ENCODE data around the gene MED28. TPM values are rescaled to one million over a fixed set of nuclear protein-coding genes. Genes with fewer than 3 reads are reported as not detected.
"Not testable (repeated sequence)": the region's sequence is repeated elsewhere in the genome, so short reads cannot be mapped to it uniquely, and the experiment has no call there.

Gene MED28
- total and polyA plus RNA-seq, 12 donors: 4.9 to 49.4 (median 12.1) TPM

DNA sequence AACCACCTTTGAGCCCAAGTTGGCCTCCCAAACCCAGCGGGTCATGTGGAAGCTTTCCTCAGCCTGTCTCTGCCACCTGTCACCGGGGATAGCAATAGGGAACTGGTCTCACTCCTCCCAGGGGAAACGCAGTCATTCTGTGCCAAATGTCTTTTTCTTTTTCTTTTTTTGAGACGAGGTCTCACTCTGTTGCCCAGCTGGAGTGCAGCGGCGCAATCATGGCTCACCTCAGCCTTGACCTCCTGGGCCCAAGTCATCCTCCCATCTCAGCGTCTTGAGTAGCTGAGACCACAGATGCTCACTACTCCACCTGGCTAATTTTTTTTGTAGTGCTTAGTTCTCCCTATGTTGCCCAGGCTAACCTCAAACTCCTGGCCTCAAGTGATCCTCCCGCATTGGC, 40.3 kb downstream of the MED28 start:
- WGBS, 4 donors: 75 to 79% (median 76%) methylated on average over 8 of the region's 8 CpGs
- intact Hi-C loops (cut with DNase I): no loop called here

DNA sequence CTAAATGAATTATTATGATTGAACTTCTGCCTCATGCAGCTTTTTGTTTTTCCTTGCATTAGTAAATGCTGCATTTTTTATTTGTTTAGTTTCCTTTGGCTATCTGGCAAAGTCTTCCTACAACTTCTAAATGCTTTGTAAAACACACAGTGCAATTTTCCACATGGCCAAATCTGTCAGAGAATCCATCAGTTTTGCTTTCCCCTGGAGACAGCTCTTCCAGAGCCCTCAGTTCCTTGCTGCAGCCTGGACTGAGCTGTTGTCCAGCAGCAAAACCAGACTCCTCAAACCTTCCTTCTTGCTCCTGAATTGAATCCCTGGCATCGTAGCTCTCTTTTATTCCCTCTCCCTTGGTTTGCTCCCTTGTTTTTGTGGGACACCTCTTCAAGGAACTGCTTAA, 42.6 kb downstream of the MED28 start:
- intact Hi-C loops (cut with DNase I): no loop called here
- Histone ChIP-seq H3K4me3 (no peak overlapping the region), H3K4me1 (replicated peaks in 1 of 2) (no peaks in the 10 kb centered on the region), H3K27me3 (no peaks in the 10 kb centered on the region), H3K36me3 (replicated peaks in 1 of 2) (no peaks in the 10 kb centered on the region), H3K9me3 (replicated peaks in 1 of 3) (no peaks in the 10 kb centered on the region), H3K27ac (no peak overlapping the region)
- 59 to 83% (median 81%) methylated on average over 1 of the region's 1 CpG for WGBS, 4 donors
- no peak for TF ChIP-seq CTCF (IDR thresholded peaks at IDR 0.05)
- TF ChIP-seq POLR2A (IDR thresholded peaks at IDR 0.05): no peak
- no peak for DNase-seq

More for the DNA sequence above, 40.3 kb downstream of the MED28 start:
- H3K4me1 ChIP-seq (replicated peaks in 1 of 2): no peaks in the 10 kb centered on the region
- DNase-seq: no peak
- TF ChIP-seq CTCF (IDR thresholded peaks at IDR 0.05) (no peak), POLR2A (IDR thresholded peaks at IDR 0.05) (no peak)
- H3K27ac ChIP-seq: no peak overlapping the region
- H3K36me3 ChIP-seq (replicated peaks in 1 of 2): no peaks in the 10 kb centered on the region
- no peaks in the 10 kb centered on the region for H3K27me3 ChIP-seq
- H3K4me3 ChIP-seq: no peak overlapping the region
- H3K9me3 ChIP-seq (replicated peaks in 1 of 3): no peaks in the 10 kb centered on the region

DNA sequence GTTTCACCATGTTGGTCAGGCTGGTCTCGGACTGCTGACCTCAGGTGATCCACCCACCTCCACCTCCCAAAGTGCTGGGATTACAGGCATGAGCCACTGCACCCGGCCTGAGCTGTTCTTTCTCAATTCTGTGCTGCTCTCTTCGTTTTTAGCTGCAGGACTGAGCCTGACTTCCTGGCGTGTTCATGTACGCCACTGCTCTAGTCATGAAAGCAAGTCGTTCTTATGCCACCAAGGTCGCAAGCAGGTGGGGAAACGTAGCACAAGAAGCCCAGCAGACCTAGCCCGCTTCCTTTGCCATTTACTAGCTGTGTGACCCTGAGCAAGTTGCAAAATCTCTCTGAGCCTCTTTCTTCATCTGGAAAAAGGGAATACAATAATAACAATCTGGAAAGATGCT, 43.4 kb downstream of the MED28 start:
- intact Hi-C loops (cut with DNase I): no loop called here
- no peaks in the 10 kb centered on the region for H3K27me3 ChIP-seq
- no peaks in the 10 kb centered on the region for H3K36me3 ChIP-seq (replicated peaks in 1 of 2)
- H3K9me3 ChIP-seq (replicated peaks in 1 of 3): no peaks in the 10 kb centered on the region
- WGBS, 4 donors: 50 to 73% (median 65%) methylated on average over 9 of the region's 9 CpGs
- H3K27ac ChIP-seq: no peak overlapping the region
- no peak for DNase-seq
- no peak overlapping the region for H3K4me3 ChIP-seq
- no peaks in the 10 kb centered on the region for H3K4me1 ChIP-seq (replicated peaks in 1 of 2)
- no peak for TF ChIP-seq POLR2A (IDR thresholded peaks at IDR 0.05)
- TF ChIP-seq CTCF (IDR thresholded peaks at IDR 0.05): no peak

GRCh38 chr4:17659196-17659595, 44.8 kb downstream of the MED28 start:
- WGBS, 4 donors: 88 to 96% (median 91%) methylated on average over 8 of the region's 8 CpGs
- not testable (repeated sequence) for DNase-seq

DNA sequence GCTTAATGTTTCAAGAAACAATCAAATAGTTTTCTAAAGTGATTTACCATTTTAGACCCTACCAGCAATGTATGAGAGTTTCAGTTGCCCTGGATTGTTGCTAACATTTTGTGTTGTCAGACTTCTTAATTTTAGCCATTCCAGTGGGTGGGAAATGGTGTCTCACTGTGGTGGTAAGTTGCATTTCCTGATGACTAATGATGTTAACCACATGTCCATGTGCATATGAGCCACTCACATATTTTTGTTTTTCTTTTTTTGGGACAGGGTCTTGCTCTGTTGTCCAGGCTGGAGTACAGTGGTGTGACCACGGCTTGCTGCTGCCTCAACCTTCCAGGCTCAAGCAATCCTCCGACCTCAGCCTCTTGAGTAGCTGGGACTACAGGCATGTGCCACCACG, 48.3 kb downstream of the MED28 start:
- DNase-seq: no peak
- Histone ChIP-seq H3K9me3 (replicated peaks in 1 of 3) (no peaks in the 10 kb centered on the region), H3K27me3 (no peaks in the 10 kb centered on the region), H3K27ac (no peak overlapping the region), H3K4me3 (no peak overlapping the region), H3K4me1 (replicated peaks in 1 of 2) (no peaks in the 10 kb centered on the region), H3K36me3 (replicated peaks in 1 of 2) (no peaks in the 10 kb centered on the region)
- WGBS, 4 donors: 72 to 94% (median 82%) methylated on average over 3 of the region's 3 CpGs
- TF ChIP-seq POLR2A (IDR thresholded peaks at IDR 0.05): no peak
- TF ChIP-seq CTCF (IDR thresholded peaks at IDR 0.05): no peak
- intact Hi-C loops (cut with DNase I): no loop called here

More at GRCh38 chr4:17659196-17659595, 44.8 kb downstream of the MED28 start:
- H3K4me1 ChIP-seq (replicated peaks in 1 of 2); H3K36me3 ChIP-seq (replicated peaks in 1 of 2); H3K9me3 ChIP-seq (replicated peaks in 1 of 3); H3K27ac ChIP-seq; intact Hi-C loops (cut with DNase I); H3K4me3 ChIP-seq; H3K27me3 ChIP-seq: not testable (repeated sequence)
